ENCODE data around the gene MICAL2. TPM values are rescaled to one million over a fixed set of nuclear protein-coding genes. Genes with fewer than 3 reads are reported as not detected.

The MICAL2 gene
- total RNA-seq, 1 experiment from 2014 or later: 247 TPM

- BruUV-seq (replicated peaks): no TSS peak
- 0 out of 2 replicates have a peak, but pooled peaks cover 1% of the 10 kb centered on the region for H3K36me3 ChIP-seq (ENCODE audit: control insufficient read depth, insufficient read depth, low read length)
Measured at GRCh38 chr11:12148466-12148865, 38.1 kb downstream of the MICAL2 start.

DNA sequence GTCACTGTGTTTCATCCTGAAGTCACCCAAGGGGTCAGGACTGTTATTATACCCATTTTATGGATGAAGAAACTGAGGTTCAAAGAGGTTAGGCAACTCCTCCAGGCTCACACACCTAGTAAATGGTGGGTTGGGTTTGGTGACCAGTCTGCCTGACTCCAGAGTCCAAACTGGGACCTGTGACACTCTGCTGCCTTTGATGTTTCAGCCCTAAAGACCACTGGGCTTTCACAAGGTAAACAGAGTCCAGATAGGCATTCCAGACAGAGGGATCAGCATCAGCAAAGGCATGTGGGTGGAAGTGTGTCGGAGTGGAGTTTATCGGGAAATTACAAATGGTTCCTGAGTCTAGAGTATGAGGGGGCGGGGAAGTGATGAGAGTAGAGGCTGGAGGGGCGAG, 38.5 kb downstream of the MICAL2 start:
- 0 out of 2 replicates have a peak, but pooled peaks cover 3% of the 10 kb centered on the region for H3K36me3 ChIP-seq (ENCODE audit: control insufficient read depth, insufficient read depth, low read length)
- peaks cover 79% of the 10 kb centered on the region for H3K36me3 Mint-ChIP-seq (ENCODE audit: insufficient read depth, unreplicated experiment)
- peak; percentile 49 to 73 for DNase-seq
- intact Hi-C loops (cut with micrococcal nuclease; ENCODE audit: unreplicated experiment): no loop called here
- no peaks in the 10 kb centered on the region for H3K27me3 ChIP-seq (replicated peaks; ENCODE audit: control insufficient read depth, insufficient read depth, low read length)
- H3K4me1 Mint-ChIP-seq (ENCODE audit: low read depth, unreplicated experiment): peaks cover 41% of the 10 kb centered on the region
- ChIA-PET CTCF (no interaction called here), POLR2A (no interaction called here)
- H3K4me3 ChIP-seq (ENCODE audit: low read depth, low read length): no peak overlapping the region
- H3K4me1 ChIP-seq: peaks cover 54% of the 10 kb centered on the region
- no peaks in the 10 kb centered on the region for H3K9me3 ChIP-seq
- H3K27me3 Mint-ChIP-seq (ENCODE audit: insufficient read depth, unreplicated experiment): no peaks in the 10 kb centered on the region
- H3K9me3 Mint-ChIP-seq (ENCODE audit: unreplicated experiment): no peaks in the 10 kb centered on the region
- no TSS peak for BruUV-seq (replicated peaks)
- no peak overlapping the region for H3K4me3 Mint-ChIP-seq (ENCODE audit: unreplicated experiment)
- H3K27ac Mint-ChIP-seq (ENCODE audit: unreplicated experiment): peak overlapping the region; percentile 77
- TF ChIP-seq CTCF (IDR thresholded peaks at IDR 0.05; ENCODE audit: insufficient read depth in 1 of 2, low read depth in 1 of 2, low read length in 1 of 2, severe bottlenecking in 1 of 2, unreplicated experiment in 1 of 2): no peak

More at GRCh38 chr11:12148466-12148865, 38.1 kb downstream of the MICAL2 start:
- peaks cover 56% of the 10 kb centered on the region for H3K4me1 ChIP-seq
- H3K9me3 Mint-ChIP-seq (ENCODE audit: unreplicated experiment): no peaks in the 10 kb centered on the region
- CTCF ChIA-PET: no interaction called here
- no peak for TF ChIP-seq CTCF (IDR thresholded peaks at IDR 0.05; ENCODE audit: insufficient read depth in 1 of 2, low read depth in 1 of 2, low read length in 1 of 2, severe bottlenecking in 1 of 2, unreplicated experiment in 1 of 2)
- peaks cover 79% of the 10 kb centered on the region for H3K36me3 Mint-ChIP-seq (ENCODE audit: insufficient read depth, unreplicated experiment)
- H3K27ac Mint-ChIP-seq (ENCODE audit: unreplicated experiment): peak overlapping the region; percentile 77
- H3K4me3 ChIP-seq (ENCODE audit: low read depth, low read length): no peak overlapping the region
- peak overlapping the region; percentile 8 for H3K4me3 Mint-ChIP-seq (ENCODE audit: unreplicated experiment)
- intact Hi-C loops (cut with micrococcal nuclease; ENCODE audit: unreplicated experiment): no loop called here
- H3K27me3 Mint-ChIP-seq (ENCODE audit: insufficient read depth, unreplicated experiment): no peaks in the 10 kb centered on the region
- peaks cover 45% of the 10 kb centered on the region for H3K4me1 Mint-ChIP-seq (ENCODE audit: low read depth, unreplicated experiment)
- DNase-seq: no peak
- H3K9me3 ChIP-seq: no peaks in the 10 kb centered on the region
- POLR2A ChIA-PET: no interaction called here
- H3K27me3 ChIP-seq (replicated peaks; ENCODE audit: control insufficient read depth, insufficient read depth, low read length): no peaks in the 10 kb centered on the region

DNA sequence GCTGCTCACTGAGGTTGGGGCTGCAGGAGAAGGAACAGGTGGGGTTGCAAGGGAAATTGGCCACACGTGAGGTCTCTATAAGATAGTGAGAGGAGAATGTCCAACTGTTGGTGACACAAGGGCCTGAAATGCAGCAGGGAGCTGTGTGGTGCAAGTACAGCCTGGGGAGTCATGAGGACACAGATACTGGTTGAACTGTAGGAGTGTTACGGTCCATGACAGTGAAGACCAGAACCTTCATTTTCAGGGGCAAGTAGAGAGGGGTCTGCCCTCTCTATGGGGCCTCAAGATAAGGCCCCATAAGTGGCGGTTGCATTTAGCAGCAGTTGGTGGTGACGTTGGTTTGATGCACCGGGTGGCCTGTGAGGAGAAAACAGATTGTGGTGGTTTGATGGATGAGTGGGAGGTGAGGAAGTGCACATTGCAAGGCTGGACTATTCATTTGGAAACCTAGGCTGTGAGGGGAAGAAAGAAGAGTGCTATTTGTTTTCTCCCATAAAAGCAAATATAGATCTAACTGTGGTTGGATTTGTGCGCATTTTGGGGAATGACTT, 39.4 kb downstream of the MICAL2 start:
- Histone ChIP-seq H3K36me3 (ENCODE audit: control insufficient read depth, insufficient read depth, low read length) (peaks cover 7% of the 10 kb centered on the region; the same call in 1 of the 2 replicates), H3K4me1 (peaks cover 46% of the 10 kb centered on the region), H3K27me3 (replicated peaks; ENCODE audit: control insufficient read depth, insufficient read depth, low read length) (no peaks in the 10 kb centered on the region), H3K4me3 (ENCODE audit: low read depth, low read length) (no peak overlapping the region), H3K9me3 (no peaks in the 10 kb centered on the region)
- Mint-ChIP-seq H3K27me3 (ENCODE audit: insufficient read depth, unreplicated experiment) (no peaks in the 10 kb centered on the region), H3K27ac (ENCODE audit: unreplicated experiment) (peak overlapping the region; percentile 77), H3K4me1 (ENCODE audit: low read depth, unreplicated experiment) (peaks cover 33% of the 10 kb centered on the region), H3K4me3 (ENCODE audit: unreplicated experiment) (no peak overlapping the region), H3K9me3 (ENCODE audit: unreplicated experiment) (no peaks in the 10 kb centered on the region), H3K36me3 (ENCODE audit: insufficient read depth, unreplicated experiment) (peaks cover 81% of the 10 kb centered on the region)
- intact Hi-C loops (cut with micrococcal nuclease; ENCODE audit: unreplicated experiment): no loop called here
- CTCF ChIA-PET: no interaction called here
- no peak for TF ChIP-seq CTCF (IDR thresholded peaks at IDR 0.05; ENCODE audit: insufficient read depth in 1 of 2, low read depth in 1 of 2, low read length in 1 of 2, severe bottlenecking in 1 of 2, unreplicated experiment in 1 of 2)
- BruUV-seq (replicated peaks): no TSS peak
- POLR2A ChIA-PET: no interaction called here
- no peak for DNase-seq

All from Caco-2 (cell line).